Heart left ventricle (tissue), 16 donors: Measurements from ENCODE around the gene RPAP3. TPM values are rescaled to one million over a fixed set of nuclear protein-coding genes. Genes with fewer than 3 reads are reported as not detected.
"Not testable (repeated sequence)": the region's sequence is repeated elsewhere in the genome, so short reads cannot be mapped to it uniquely, and the experiment has no call there.

ENCODE experiments used
- ATAC-seq, 4 donors: fragments of 200-7000 bp; cut with Tn5 transposase; one replicate each; pipeline ENCODE4 v1.9.1; 2020 to 2022; ENCODE audit warnings: moderate library complexity in 4 of 4, mild to moderate bottlenecking in 3 of 4, moderate number of reproducible peaks in 1 of 4
- DNase-seq, 5 donors: peaks; one replicate each; pipeline ENCODE4 v3.0.0-alpha.2; 2020
- H3K27ac ChIP-seq, 12 donors: fragments of 200-600 bp; sonication (generic) in 4 of 12; one replicate each; pipeline versions ENCODE4 v1.5.0 to v1.8.0; 2016 to 2022; ENCODE audit warnings: mild to moderate bottlenecking in 2 of 12
- H3K27me3 ChIP-seq, 9 donors: fragments of 200-600 bp; sonication (generic) in 2 of 9; one replicate each; pipeline versions ENCODE4 v1.5.1 to v1.8.0; 2016 to 2022; ENCODE audit warnings: mild to moderate bottlenecking in 3 of 9
- H3K36me3 ChIP-seq, 9 donors: fragments of 200-600 bp; sonication (generic) in 2 of 9; one replicate each; pipeline versions ENCODE4 v1.5.0 to v1.8.0; 2018 to 2022; ENCODE audit warnings: mild to moderate bottlenecking in 2 of 9
- H3K4me1 ChIP-seq, 12 donors: fragments of 200-600 bp; sonication (generic) in 4 of 12; one replicate each; pipeline versions ENCODE4 v1.5.0 to v1.8.0; 2016 to 2022; ENCODE audit warnings: mild to moderate bottlenecking in 3 of 12
- H3K4me3 ChIP-seq, 12 donors: fragments of 200-600 bp; sonication (generic) in 4 of 12; one replicate each; pipeline versions ENCODE4 v1.5.0 to v1.8.0; 2017 to 2022; ENCODE audit warnings: mild to moderate bottlenecking in 9 of 12, moderate library complexity in 4 of 12
- H3K9me3 ChIP-seq, 12 donors: fragments of 200-600 bp; sonication (generic) in 4 of 12; one replicate each; pipeline versions ENCODE4 v1.5.0 to v1.8.0; 2016 to 2022; ENCODE audit warnings: mild to moderate bottlenecking in 1 of 12
- POLR2A ChIP-seq, 2 donors: fragments of 450-650 bp; IDR thresholded peaks; one replicate each; pipeline ENCODE4 v1.6.1; 2017; ENCODE audit warnings: antibody characterized with exemption in 2 of 2, mild to moderate bottlenecking in 2 of 2, moderate library complexity in 2 of 2
- WGBS, 4 donors: extraction: QIAGEN DNeasy Blood & Tissue Kit in 2 of 4; methylation state at CpG; one replicate each; pipeline versions ENCODE4 v1.1.5 to v1.1.7; 2013 to 2018; 5-methylcytosine and 5-hydroxymethylcytosine counted together
- intact Hi-C, 10 donors: fragments of 100-400 bp; cut with DNase I; formaldehyde crosslinking; loops; one replicate each; pipeline versions ENCODE4 v1.11.1 to v1.14.2; 2022
- polyA plus RNA-seq, 2 donors: library from polyadenylated mRNA; stranded (reverse); fragments of 200-250 nt; gene quantifications; one replicate each; pipeline ENCODE4 v1.2.3, GENCODE V29; 2013
- total RNA-seq, 9 donors: library from RNA; depleted of rRNA in 2 of 9; stranded (reverse); fragments of >200 nt in 2 of 9; fragmentation: NEBNext Ultra II Directional in 3 of 9; extraction: Animal tissue kit (Norgen Biotek cat#: 25700) in 3 of 9; gene quantifications; one replicate each; pipeline versions ENCODE4 v1.1.0 to v1.2.4, GENCODE V29; 2016 to 2023
- TF ChIP-seq, protein P1 (sequence below), 12 donors: fragments of 200-600 bp; sonication (generic) in 4 of 12; IDR thresholded peaks; one replicate each; pipeline versions ENCODE4 v1.5.0 to v1.8.0; 2018 to 2022; ENCODE audit warnings: antibody characterized with exemption in 12 of 12, mild to moderate bottlenecking in 5 of 12
- donor health status: ischemic (EF 13 %, LVEDD 7.1; RV severe dilation, severe dysfunction).
- donor health status: healthy with polysubstance abuse.
- donor health status: DM: no; HTN: yes; CAD: no.
- donor health status: DM: no; HTN: no; CAD: no.
- donor health status: ischemic (EF 25% LVEDD 6.9; RV normal size, moderate dysfunction).
- donor health status: ischemic (EF 25% LVEDD 5.7; RV mildly dilated, moderate dysfunction).
- donor health status: healthy.
- donor health status: DM: yes; HTN: yes; CAD: no.
- donor health status: ischemic (EF 35%, LVEDD 5.7; RV mildly dilated, moderate dysfunction).
- donor health status: nonischemic (EF 11% LVEDD 7.7; RV severe dilation, severe dysfunction).
- donor health status: DM: yes; HTN: yes; CAD: no.
- donor health status: PGD.
- donor health status: ischemic (EF 29% LVEDD 5.4; RV normal size, mild dysfunction).
- donor health status: nonischemic (EF 23%, LVEDD 6.1; RV moderate dilation, normal function).

RPAP3 gene
- total and polyA plus RNA-seq, 11 donors = 7.2 to 25.2 (median 21.7) TPM

DNA sequence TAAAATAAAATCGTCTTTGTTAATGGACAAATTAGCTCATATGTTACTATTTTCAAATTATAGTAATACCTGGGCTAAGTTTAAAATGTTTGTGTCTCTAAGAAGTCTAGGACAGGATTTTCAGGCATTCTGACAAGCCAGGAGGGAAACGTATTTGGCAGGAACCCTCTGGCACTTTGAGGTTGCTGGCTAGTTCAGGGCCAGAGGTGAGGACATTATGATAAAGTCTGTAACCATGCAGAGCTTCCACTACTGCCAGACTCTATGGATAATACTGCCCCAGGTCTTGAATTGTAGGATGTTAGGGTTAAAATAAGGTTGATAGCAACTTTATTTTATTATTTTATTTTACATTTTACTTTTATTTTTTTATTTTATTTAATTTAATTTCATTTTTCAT is 56.4 kb downstream of the RPAP3 start:
- WGBS, 4 donors = 39 to 44% (median 43%) methylated on average over 2 of the region's 2 CpGs
- peak; percentile 61 to 67 (median 64) for ATAC-seq
- intact Hi-C loops = no loop called here
- Histone ChIP-seq H3K36me3 (no peaks in the 10 kb centered on the region), H3K27me3 (no peaks in the 10 kb centered on the region), H3K4me3 (no peak overlapping the region), H3K9me3 (peaks cover 0 to 9% (median 0%) of the 10 kb centered on the region in 12 donors), H3K27ac (peak overlapping the region in 2 of 12 donors; percentile 18), H3K4me1 (peaks cover 0 to 24% (median 12%) of the 10 kb centered on the region in 12 donors)
- TF ChIP-seq POLR2A (IDR thresholded peaks at IDR 0.05) = no peak
- TF ChIP-seq, protein P1, sequence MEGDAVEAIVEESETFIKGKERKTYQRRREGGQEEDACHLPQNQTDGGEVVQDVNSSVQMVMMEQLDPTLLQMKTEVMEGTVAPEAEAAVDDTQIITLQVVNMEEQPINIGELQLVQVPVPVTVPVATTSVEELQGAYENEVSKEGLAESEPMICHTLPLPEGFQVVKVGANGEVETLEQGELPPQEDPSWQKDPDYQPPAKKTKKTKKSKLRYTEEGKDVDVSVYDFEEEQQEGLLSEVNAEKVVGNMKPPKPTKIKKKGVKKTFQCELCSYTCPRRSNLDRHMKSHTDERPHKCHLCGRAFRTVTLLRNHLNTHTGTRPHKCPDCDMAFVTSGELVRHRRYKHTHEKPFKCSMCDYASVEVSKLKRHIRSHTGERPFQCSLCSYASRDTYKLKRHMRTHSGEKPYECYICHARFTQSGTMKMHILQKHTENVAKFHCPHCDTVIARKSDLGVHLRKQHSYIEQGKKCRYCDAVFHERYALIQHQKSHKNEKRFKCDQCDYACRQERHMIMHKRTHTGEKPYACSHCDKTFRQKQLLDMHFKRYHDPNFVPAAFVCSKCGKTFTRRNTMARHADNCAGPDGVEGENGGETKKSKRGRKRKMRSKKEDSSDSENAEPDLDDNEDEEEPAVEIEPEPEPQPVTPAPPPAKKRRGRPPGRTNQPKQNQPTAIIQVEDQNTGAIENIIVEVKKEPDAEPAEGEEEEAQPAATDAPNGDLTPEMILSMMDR (IDR thresholded peaks at IDR 0.05) = no peak
- peak in 1 of 5 donors; percentile 29 for DNase-seq

DNA sequence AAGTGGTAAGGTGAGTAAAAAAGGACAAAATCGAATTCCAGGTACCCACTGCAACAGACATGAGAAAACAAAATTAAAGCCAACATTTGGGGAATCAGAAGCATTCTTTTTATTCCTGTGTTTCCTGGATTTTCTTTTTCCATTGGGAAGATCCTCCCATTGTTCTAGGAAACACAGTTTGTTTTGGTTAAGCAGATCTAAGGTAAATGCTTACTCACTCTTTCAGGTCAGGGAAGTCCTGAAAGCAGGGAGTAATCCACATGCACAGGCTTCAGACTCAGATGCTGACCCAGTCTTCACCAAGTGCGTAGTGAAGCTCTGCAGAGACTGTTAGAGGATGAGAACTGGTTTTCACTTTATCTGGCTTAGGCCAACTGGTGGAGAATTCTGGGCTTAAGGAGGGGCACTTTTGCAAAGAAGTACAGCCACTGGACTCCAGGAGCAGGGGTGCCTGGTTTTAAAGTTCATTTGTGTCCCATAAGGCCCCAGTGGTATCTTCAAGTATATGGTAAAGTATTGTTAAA is 57.7 kb downstream of the RPAP3 start:
- ATAC-seq = no peak
- intact Hi-C loops = no loop called here
- no peak for DNase-seq
- Histone ChIP-seq H3K27ac (no peak overlapping the region), H3K9me3 (peaks cover 0 to 21% (median 10%) of the 10 kb centered on the region in 12 donors), H3K27me3 (no peaks in the 10 kb centered on the region), H3K4me3 (no peak overlapping the region), H3K4me1 (peaks cover 0 to 24% (median 12%) of the 10 kb centered on the region in 12 donors), H3K36me3 (no peaks in the 10 kb centered on the region)
- TF ChIP-seq POLR2A (IDR thresholded peaks at IDR 0.05) = no peak
- TF ChIP-seq, protein P1 (IDR thresholded peaks at IDR 0.05) = no peak
- 81 to 91% (median 86%) methylated on average over 2 of the region's 2 CpGs for WGBS, 4 donors

DNA sequence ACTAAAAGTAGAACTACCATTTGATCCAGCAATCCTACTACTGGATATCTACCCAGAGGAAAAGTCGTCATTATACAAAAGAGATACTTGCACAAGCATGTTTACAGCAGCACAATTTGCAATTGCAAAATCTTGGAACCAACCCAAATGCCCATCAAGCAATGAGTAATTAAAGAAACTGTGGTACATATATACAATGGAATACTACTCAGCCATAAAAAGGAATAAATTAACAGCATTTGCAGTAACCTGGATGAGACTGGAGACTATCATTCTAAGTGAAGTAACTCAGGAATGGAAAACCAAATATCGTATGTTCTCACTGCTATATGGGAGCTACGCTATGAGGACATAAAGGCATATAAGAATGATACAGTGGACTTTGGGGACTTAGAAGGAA is 63.5 kb downstream of the RPAP3 start:
- H3K9me3 ChIP-seq = peaks cover 0 to 59% (median 21%) of the 10 kb centered on the region in 12 donors
- DNase-seq, H3K4me1 ChIP-seq, H3K36me3 ChIP-seq, H3K27me3 ChIP-seq, H3K27ac ChIP-seq, ATAC-seq, H3K4me3 ChIP-seq, intact Hi-C loops: not testable (repeated sequence)
- 93 to 99% (median 98%) methylated on average over 3 of the region's 3 CpGs for WGBS, 4 donors

DNA sequence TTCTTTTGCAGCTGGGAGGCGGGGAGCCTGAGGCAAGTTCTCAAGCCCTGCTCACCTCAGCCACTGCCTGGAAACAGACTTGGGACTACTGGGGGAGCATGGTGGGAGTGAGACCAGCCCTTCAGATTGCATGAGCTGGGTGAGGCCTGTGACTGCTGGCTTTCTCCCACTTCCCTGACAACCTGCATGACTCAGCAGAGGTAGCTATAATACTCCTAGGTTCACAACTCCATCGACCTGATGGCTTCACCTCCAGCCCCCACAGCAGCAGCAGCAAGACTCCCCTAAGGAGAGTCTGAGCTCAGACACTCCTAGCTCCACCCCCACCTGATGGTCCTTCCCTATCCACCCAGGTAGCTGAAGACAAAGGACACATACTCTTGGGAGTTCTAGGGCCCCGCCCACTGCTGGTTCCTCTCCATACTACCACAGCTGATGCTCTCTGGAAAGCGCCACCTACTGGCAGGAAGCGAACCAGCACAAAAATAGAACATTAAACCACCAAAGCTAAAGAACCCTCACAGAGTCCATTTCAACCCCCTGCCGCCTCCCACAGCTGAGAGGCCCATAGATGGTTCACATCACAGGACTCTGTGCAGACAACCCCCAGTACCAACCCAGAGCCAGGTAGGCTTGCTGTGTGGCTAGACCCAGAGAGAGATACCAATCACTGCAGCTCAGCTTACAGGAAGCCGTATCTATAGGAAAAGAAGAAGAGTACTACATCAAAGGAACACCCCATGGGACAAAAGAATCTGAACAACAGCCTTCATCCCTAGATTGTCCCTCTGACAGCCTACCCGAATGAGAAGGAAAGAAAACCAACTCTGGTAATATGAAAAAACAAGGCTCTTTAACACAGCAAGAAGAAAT is 68.7 kb downstream of the RPAP3 start:
- TF ChIP-seq, protein P1 (IDR thresholded peaks at IDR 0.05) = peak in 8 of 12 donors; percentile 8 to 41 (median 34)
- TF ChIP-seq POLR2A (IDR thresholded peaks at IDR 0.05) = no peak
- no peaks in the 10 kb centered on the region for H3K4me1 ChIP-seq
- no peak overlapping the region for H3K4me3 ChIP-seq
- WGBS, 4 donors = 70 to 78% (median 76%) methylated on average over 7 to 8 of the region's 8 CpGs
- H3K27ac ChIP-seq = no peak overlapping the region
- no peak for DNase-seq
- H3K27me3 ChIP-seq = no peaks in the 10 kb centered on the region
- no peak for ATAC-seq
- intact Hi-C loops = no loop called here
- H3K36me3 ChIP-seq = no peaks in the 10 kb centered on the region
- peaks cover 0 to 28% (median 7%) of the 10 kb centered on the region in 12 donors for H3K9me3 ChIP-seq

DNA sequence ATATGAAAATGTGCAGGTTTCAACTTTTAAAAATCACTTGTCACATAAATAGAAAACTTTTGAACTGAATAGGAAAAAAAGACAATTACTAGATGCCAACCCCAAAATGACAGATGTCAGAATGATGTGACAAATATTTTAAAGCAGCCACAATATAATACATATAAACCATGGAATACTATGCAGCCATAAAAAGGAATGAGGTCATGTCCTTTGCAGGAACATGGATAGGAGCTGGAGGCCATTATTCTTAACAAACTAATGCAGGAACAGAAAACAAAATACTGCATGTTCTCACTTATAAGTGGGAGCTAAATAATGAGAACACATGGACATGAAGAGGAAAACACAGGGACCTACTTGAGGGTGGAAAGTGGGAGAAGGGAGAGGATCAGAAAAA is 70.1 kb downstream of the RPAP3 start:
- H3K27me3 ChIP-seq, H3K27ac ChIP-seq, DNase-seq, ATAC-seq, H3K4me3 ChIP-seq, H3K36me3 ChIP-seq, intact Hi-C loops, H3K4me1 ChIP-seq: not testable (repeated sequence)
- H3K9me3 ChIP-seq = peaks cover 0 to 20% (median 6%) of the 10 kb centered on the region in 12 donors
